ENCODE results near the gene TMEM256. TPM values are rescaled to one million over a fixed set of nuclear protein-coding genes. Genes with fewer than 3 reads are reported as not detected.

TMEM256 gene
- total RNA-seq, 1 donor from 2014 or later, result 67.7 TPM

- intact Hi-C loops (cut with DNase I), result loop anchor here (2.0 kb wide), 1 partner anchor 81 kb away; the partner anchor contains the start of gene TMEM95
- no peak for DNase-seq (ENCODE audit: low spot score)
Measured at GRCh38 chr17:7435676-7436555, 32.0 kb upstream of the TMEM256 start.

GRCh38 chr17:7432296-7432695 lies 28.4 kb upstream of the TMEM256 start:
- intact Hi-C loops (cut with DNase I), result no loop called here
- DNase-seq (ENCODE audit: low spot score), result no peak

GRCh38 chr17:7431231-7431630 lies 27.3 kb upstream of the TMEM256 start:
- intact Hi-C loops (cut with DNase I), result no loop called here
- DNase-seq (ENCODE audit: low spot score), result no peak

- no peak for DNase-seq (ENCODE audit: low spot score)
- intact Hi-C loops (cut with DNase I), result no loop called here
Measured at GRCh38 chr17:7429722-7430121, 25.8 kb upstream of the TMEM256 start.

GRCh38 chr17:7428557-7428956 lies 24.7 kb upstream of the TMEM256 start, which contains the start of gene SPEM3:
TSS of gene SPEM3 (plus strand) at chr17:7428857. CDS start at chr17:7428903, 46 bp downstream.
- DNase-seq (ENCODE audit: low spot score), result no peak
- intact Hi-C loops (cut with DNase I), result no loop called here

- intact Hi-C loops (cut with DNase I), result no loop called here
Measured at GRCh38 chr17:7427549-7427948, 23.7 kb upstream of the TMEM256 start.

GRCh38 chr17:7426896-7427489 lies 23.1 kb upstream of the TMEM256 start:
- intact Hi-C loops (cut with DNase I), result no loop called here
- no peak for DNase-seq (ENCODE audit: low spot score)

More at GRCh38 chr17:7427549-7427948, 23.7 kb upstream of the TMEM256 start:
- no peak for DNase-seq (ENCODE audit: low spot score)

GRCh38 chr17:7426203-7426863 lies 22.4 kb upstream of the TMEM256 start:
- intact Hi-C loops (cut with DNase I), result no loop called here
- no peak for DNase-seq (ENCODE audit: low spot score)

GRCh38 chr17:7425756-7426155 lies 21.9 kb upstream of the TMEM256 start:
- intact Hi-C loops (cut with DNase I), result no loop called here
- DNase-seq (ENCODE audit: low spot score), result no peak

GRCh38 chr17:7425316-7425715 lies 21.4 kb upstream of the TMEM256 start, which contains the start of gene SPEM2:
TSS of gene SPEM2 (plus strand) at chr17:7425616. CDS start at chr17:7425689, 73 bp downstream.
- DNase-seq (ENCODE audit: low spot score), result no peak
- intact Hi-C loops (cut with DNase I), result no loop called here

GRCh38 chr17:7423679-7424078 lies 19.8 kb upstream of the TMEM256 start:
- intact Hi-C loops (cut with DNase I), result no loop called here
- DNase-seq (ENCODE audit: low spot score), result no peak

GRCh38 chr17:7421186-7421585 lies 17.3 kb upstream of the TMEM256 start:
- intact Hi-C loops (cut with DNase I), result no loop called here
- DNase-seq (ENCODE audit: low spot score), result no peak

- no peak for DNase-seq (ENCODE audit: low spot score)
- intact Hi-C loops (cut with DNase I), result no loop called here
Measured at GRCh38 chr17:7419819-7420610, 16.1 kb upstream of the TMEM256 start, which contains the start of gene SPEM1. TSS of gene SPEM1 (plus strand) at chr17:7420324. CDS start at chr17:7420385, 61 bp downstream.

GRCh38 chr17:7418472-7419152 lies 14.7 kb upstream of the TMEM256 start:
- intact Hi-C loops (cut with DNase I), result no loop called here
- no peak for DNase-seq (ENCODE audit: low spot score)

- DNase-seq (ENCODE audit: low spot score), result no peak
- intact Hi-C loops (cut with DNase I), result no loop called here
Measured at GRCh38 chr17:7417056-7417655, 13.3 kb upstream of the TMEM256 start.

- no peak for DNase-seq (ENCODE audit: low spot score)
- intact Hi-C loops (cut with DNase I), result no loop called here
Measured at GRCh38 chr17:7416323-7416722, 12.4 kb upstream of the TMEM256 start.

- DNase-seq (ENCODE audit: low spot score), result no peak
- intact Hi-C loops (cut with DNase I), result no loop called here
Measured at GRCh38 chr17:7415784-7416183, 11.9 kb upstream of the TMEM256 start.

- intact Hi-C loops (cut with DNase I), result no loop called here
- DNase-seq (ENCODE audit: low spot score), result no peak
Measured at GRCh38 chr17:7414837-7415236, 10.9 kb upstream of the TMEM256 start.
